ENCODE data around the gene RMI1.

The RMI1 gene

GRCh38 chr9:83988411-83988810, 7.8 kb downstream of the RMI1 start:
- H3K4me3 ChIP-seq (ENCODE audit: low read depth, low read length) = no peak overlapping the region
- no peak for TF ChIP-seq CTCF (IDR thresholded peaks at IDR 0.05; ENCODE audit: borderline replicate concordance, insufficient read depth, low read depth, low read length)

- no peak for TF ChIP-seq CTCF (IDR thresholded peaks at IDR 0.05; ENCODE audit: borderline replicate concordance, insufficient read depth, low read depth, low read length)
- no peak overlapping the region for H3K4me3 ChIP-seq (ENCODE audit: low read depth, low read length)
Observed at GRCh38 chr9:83991355-83991754, 10.8 kb downstream of the RMI1 start.

GRCh38 chr9:83992407-83992806, 11.8 kb downstream of the RMI1 start:
- no peak overlapping the region for H3K4me3 ChIP-seq (ENCODE audit: low read depth, low read length)
- no peak for TF ChIP-seq CTCF (IDR thresholded peaks at IDR 0.05; ENCODE audit: borderline replicate concordance, insufficient read depth, low read depth, low read length)

- no peak for TF ChIP-seq CTCF (IDR thresholded peaks at IDR 0.05; ENCODE audit: borderline replicate concordance, insufficient read depth, low read depth, low read length)
- no peak overlapping the region for H3K4me3 ChIP-seq (ENCODE audit: low read depth, low read length)
Observed at GRCh38 chr9:83992901-83993300, 12.3 kb downstream of the RMI1 start.

GRCh38 chr9:83996126-83996525, 15.5 kb downstream of the RMI1 start:
- TF ChIP-seq CTCF (IDR thresholded peaks at IDR 0.05; ENCODE audit: borderline replicate concordance, insufficient read depth, low read depth, low read length) = no peak
- H3K4me3 ChIP-seq (ENCODE audit: low read depth, low read length) = no peak overlapping the region

- H3K4me3 ChIP-seq (ENCODE audit: low read depth, low read length) = no peak overlapping the region
- TF ChIP-seq CTCF (IDR thresholded peaks at IDR 0.05; ENCODE audit: borderline replicate concordance, insufficient read depth, low read depth, low read length) = no peak
Observed at GRCh38 chr9:83999141-83999918, 18.7 kb downstream of the RMI1 start.

- no peak for TF ChIP-seq CTCF (IDR thresholded peaks at IDR 0.05; ENCODE audit: borderline replicate concordance, insufficient read depth, low read depth, low read length)
- H3K4me3 ChIP-seq (ENCODE audit: low read depth, low read length) = no peak overlapping the region
Observed at GRCh38 chr9:84000186-84000585, 19.6 kb downstream of the RMI1 start.

All from GM12875 (cell line).